HFF-Myc (cell line): ENCODE results near the gene SSC5D.

ENCODE experiments used
- DNase-seq: peaks from one replicate; pipeline ENCODE4 v3.0.0-alpha.2; 2011; ENCODE audit warnings: low read depth; ENCODE audit errors: extremely low read depth
- H3K4me3 ChIP-seq: replicated peaks from 2 replicates; pipeline ENCODE4 v1.5.1; 2011; ENCODE audit warnings: low read depth, mild to moderate bottlenecking, control low read depth, low read length
- TF ChIP-seq, protein P1 (sequence below): IDR thresholded peaks from 2 replicates; pipeline ENCODE4 v1.5.1; 2012; ENCODE audit warnings: mild to moderate bottlenecking, low read depth, low read length, control low read depth; ENCODE audit errors: missing control alignments

The SSC5D gene

DNA sequence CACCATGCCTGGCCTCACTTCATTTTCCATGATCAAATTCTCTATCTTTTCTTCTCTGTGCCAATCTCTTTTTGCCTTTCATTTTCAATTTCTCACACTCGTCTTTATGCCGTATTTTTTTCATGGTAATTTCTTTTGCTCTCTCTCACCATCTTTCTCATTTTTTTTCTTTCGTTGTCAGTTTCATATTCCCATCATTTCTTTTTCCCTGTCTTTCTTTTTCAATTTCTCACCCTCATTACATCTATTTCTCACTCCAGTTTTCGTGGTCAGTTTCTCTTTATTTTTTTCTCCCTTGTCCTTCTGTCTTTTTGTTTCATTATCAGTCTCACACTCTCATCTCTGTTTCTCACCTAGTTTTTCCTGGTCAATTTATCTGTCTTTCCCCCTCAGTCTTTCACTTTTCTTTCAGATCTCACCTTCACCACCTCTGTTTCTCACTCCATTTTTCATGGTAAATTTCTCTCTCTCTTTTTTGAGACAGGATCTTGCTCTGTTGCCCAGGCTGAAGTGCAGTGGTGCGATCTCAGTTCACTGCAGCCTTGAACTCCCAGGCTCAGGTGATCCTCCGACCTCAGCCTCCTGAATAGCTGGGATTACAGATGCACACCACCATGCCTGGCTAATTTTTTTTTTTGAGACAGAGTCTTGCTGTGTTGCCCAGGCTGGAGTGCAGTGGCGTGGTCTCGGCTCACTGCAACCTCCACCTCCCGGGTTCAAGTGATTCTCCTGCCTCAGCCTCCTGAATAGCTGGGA lies 14.1 kb downstream of the SSC5D start:
- H3K4me3 ChIP-seq: no peak overlapping the region
- no peak for DNase-seq
- TF ChIP-seq, protein P1, sequence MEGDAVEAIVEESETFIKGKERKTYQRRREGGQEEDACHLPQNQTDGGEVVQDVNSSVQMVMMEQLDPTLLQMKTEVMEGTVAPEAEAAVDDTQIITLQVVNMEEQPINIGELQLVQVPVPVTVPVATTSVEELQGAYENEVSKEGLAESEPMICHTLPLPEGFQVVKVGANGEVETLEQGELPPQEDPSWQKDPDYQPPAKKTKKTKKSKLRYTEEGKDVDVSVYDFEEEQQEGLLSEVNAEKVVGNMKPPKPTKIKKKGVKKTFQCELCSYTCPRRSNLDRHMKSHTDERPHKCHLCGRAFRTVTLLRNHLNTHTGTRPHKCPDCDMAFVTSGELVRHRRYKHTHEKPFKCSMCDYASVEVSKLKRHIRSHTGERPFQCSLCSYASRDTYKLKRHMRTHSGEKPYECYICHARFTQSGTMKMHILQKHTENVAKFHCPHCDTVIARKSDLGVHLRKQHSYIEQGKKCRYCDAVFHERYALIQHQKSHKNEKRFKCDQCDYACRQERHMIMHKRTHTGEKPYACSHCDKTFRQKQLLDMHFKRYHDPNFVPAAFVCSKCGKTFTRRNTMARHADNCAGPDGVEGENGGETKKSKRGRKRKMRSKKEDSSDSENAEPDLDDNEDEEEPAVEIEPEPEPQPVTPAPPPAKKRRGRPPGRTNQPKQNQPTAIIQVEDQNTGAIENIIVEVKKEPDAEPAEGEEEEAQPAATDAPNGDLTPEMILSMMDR: no peak

DNA sequence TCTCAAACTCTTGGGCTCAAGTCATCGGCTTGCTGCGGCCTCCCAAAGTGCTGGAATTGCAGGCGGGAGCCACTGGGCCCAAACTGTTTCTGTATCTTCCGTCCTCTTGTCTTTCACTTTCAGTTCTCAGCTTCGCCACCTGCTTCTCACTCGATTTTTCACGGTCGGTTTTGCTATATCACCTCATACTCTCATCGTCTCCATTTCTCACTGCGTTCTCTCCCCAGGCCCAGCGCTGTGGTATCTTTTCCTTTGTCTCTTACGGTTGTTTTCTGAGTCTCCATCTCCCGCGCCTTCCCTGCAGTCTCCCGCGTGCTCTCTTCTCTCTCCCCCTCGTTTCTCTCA lies 14.9 kb downstream of the SSC5D start:
- TF ChIP-seq, protein P1: no peak
- H3K4me3 ChIP-seq: no peak overlapping the region
- DNase-seq: no peak

DNA sequence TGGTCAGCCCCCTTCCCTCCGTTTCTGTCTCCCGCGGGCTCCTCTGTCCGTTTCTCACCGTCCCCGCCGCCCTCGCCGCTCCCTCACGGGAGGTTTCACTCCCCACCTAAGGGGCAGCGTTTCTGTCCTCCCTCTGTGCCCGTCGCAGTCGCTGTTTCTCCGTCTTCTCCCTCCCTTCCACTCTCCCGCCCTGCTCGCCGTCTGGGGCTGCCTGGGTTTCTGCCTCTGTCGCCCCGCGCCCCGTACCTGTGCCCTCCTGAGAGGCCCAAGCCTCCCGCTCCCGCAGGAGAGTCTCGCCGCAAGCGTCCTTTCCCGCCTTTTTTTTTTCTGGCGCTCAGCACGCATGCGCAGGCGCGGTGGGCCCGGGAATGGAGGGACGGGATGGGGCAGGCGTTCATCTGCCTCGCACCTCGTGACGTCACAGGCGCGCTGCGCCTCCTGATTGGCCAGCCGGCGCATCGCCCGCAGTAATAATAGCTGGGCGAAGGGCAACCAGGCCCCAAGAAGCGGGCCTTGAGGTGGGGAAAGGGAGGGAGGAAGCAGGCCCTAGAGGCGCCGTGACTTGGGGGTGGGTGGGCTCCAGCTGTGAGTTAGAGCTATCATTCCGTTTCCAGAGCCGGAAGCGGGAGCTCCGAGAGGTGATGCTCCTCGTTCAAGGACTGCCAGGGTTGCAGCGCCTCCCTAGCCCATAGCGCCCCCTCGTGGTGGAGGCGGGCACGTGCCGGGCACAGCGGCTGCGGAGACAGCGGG lies 15.4 kb downstream of the SSC5D start:
- TF ChIP-seq, protein P1: peak; percentile 90
- 0 out of 2 replicates have a peak overlapping the region, but pooled peaks have one; percentile 14 for H3K4me3 ChIP-seq
- no peak for DNase-seq

DNA sequence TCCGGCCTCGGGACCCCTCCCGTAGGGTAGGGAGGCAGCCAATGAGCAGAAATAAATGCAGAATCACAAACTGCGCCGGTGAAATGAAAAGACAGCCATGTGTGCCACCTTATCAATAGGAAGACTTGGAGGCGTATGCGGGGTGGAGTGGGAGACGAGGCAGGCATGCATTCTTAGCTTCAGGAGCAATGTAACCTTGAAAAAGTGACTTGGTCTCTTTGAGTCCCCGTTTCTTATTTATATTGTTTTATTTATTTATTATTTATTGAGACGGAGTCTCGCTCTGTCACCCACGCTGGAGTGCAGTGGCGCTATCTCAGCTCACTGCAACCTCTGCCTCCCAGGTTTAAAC lies 16.0 kb downstream of the SSC5D start:
- TF ChIP-seq, protein P1: no peak
- H3K4me3 ChIP-seq: no peak overlapping the region
- DNase-seq: no peak

DNA sequence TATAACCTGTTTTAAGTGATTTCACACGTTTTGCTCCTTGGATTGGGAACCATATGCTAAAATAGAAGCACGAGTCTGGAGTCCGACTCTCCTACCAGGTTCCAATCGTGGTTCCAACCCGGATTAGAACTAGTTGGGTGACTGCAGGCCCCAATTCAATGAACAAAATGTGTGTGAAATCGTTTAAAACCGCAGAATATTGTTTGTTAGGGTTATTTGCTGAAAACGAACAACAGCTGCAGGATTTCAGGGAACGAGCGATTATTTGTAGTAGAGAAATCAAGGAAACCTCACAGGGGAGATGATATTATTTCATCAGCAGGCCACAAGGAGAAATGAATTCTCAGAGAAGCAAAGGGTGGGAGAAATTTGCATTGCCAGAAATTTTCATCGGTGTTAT lies 16.7 kb downstream of the SSC5D start:
- DNase-seq: no peak
- H3K4me3 ChIP-seq: no peak overlapping the region
- TF ChIP-seq, protein P1: no peak

DNA sequence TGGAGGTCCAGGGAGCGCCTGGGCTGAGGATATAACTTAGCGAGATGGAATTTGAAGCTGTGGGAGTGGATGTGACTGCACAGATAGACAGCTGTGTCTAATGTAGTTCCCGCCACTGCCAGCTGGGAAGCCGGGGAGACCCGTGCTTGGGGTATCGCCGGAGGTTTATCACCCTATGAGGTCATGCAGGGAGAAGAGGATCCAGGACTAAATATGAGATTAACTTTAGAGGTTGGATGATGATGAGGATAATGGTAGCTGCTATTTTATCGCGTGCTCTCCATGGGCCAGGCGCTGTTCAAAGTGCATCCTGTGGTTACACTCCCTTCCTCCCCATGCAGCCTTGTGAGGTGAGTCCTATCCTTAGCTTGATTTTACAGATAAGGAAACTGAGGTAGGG lies 19.9 kb downstream of the SSC5D start:
- TF ChIP-seq, protein P1: no peak
- no peak for DNase-seq
- no peak overlapping the region for H3K4me3 ChIP-seq
